NCI-H226 (cell line): ENCODE results near the gene NSRP1.
A peak's percentile ranks its signal among the peaks of the same experiment; 100 is the strongest.
"Not testable (repeated sequence)": the region's sequence is repeated elsewhere in the genome, so short reads cannot be mapped to it uniquely, and the experiment has no call there.

ENCODE experiments used
- DNase-seq: peaks from one replicate; pipeline ENCODE4 v3.0.0-alpha.2; 2015

NSRP1 gene, protein sequence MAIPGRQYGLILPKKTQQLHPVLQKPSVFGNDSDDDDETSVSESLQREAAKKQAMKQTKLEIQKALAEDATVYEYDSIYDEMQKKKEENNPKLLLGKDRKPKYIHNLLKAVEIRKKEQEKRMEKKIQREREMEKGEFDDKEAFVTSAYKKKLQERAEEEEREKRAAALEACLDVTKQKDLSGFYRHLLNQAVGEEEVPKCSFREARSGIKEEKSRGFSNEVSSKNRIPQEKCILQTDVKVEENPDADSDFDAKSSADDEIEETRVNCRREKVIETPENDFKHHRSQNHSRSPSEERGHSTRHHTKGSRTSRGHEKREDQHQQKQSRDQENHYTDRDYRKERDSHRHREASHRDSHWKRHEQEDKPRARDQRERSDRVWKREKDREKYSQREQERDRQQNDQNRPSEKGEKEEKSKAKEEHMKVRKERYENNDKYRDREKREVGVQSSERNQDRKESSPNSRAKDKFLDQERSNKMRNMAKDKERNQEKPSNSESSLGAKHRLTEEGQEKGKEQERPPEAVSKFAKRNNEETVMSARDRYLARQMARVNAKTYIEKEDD

DNA sequence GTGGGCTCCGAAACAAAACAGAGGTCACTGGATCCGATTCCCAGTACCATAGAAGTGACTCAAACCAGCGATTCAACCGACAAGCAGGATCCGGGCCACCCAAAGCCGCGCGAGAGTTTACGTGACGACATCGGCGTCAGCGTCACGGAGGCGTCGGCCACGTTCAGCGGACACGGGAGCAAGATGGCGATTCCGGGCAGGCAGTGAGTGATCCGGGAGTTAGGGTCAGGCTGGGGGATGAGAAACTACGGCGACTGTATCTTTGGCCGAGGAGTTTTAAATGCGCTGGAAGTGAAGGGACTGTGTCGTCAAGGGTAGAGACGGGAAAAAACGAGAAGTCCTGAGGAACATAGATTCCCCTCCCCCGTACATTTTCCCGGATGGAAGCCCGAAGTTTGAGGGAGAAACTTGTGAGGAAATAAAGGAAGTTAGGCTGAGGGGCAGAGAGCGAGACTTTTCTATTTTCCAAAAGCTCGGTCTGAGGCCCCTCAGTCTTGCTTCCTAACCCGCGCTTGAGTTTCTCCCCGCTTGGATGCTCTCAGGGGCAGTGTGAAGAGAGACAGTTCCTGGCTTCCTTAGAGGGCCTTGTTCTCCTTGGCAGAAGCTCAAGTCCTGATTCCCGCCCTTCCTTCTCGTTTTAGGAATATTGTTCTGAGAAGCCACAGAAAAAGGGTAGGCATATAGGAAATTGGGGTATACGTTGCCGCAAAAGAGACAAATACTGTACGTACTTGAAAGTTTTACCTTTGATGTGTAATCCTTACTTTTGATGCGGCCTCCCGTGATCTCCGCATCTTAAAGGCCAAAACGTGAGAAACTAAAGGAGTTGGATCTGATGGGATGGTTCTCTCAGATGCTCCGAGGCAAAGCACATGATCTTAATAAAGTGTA lies at the start of gene NSRP1:
Gene NSRP1 (plus strand): TSS at position 156 of the 891 bp plus-strand sequence. CDS start 28 bp downstream, at position 184.
- DNase-seq = peak; percentile 93

DNA sequence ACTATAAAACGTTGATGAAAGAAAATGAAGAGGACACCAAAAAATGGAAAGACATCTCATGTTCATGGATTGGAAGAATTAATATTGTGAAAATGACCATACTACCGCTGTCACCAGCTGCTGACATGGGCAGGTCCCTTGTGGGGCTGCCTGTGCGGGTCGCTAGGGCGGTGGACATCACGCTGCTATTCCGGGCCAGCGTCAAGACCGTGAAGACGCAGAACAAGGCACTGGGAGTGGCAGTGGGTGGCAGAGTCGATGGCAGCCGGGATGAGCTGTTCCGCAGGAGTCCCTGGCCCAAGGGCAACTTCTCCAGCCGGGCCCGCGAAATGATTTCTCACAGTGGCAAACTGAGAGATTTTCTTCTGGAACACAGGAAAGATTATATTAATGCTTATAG lies 48.2 kb upstream of the NSRP1 start:
- no peak for DNase-seq

DNA sequence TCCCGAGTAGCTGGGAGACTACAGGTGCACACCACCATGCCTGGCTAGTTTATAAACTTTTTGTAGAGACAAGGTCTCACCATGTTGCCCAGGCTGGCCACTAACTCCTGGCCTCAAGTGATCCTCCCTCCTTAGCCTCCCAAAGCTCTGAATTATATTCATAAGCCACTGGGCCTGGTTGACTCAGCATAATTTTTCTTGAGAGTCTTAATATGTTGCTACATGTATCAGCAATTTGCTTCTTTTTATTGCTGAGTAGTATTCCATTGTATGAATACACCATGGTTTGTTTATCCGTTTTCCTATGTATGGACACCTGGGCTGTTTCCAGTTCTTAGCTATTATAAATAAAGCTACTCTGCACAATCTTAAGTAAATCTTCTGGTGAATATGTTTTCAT lies 42.4 kb upstream of the NSRP1 start:
- DNase-seq = no peak

DNA sequence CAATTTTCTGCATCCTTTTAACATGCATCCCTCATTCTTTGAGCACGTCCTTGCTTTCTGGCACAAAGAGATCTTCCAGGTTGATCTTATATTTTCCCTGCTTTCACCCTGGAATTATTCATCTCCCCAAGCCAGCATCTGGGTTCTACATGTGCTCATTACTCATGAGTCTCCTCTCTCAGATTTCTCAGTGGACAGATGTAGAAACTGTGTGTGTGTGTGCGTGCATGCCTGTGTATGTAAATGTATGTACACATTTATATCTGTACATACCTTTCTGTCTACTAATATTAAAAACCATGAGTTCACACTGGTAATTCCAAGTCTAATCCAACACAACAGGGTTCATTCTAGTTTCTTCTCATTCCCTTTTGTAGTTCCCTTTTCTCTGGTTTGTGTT lies 41.9 kb upstream of the NSRP1 start:
- no peak for DNase-seq

- no peak for DNase-seq
Measured at GRCh38 chr17:30082773-30083172, 33.8 kb upstream of the NSRP1 start.

DNA sequence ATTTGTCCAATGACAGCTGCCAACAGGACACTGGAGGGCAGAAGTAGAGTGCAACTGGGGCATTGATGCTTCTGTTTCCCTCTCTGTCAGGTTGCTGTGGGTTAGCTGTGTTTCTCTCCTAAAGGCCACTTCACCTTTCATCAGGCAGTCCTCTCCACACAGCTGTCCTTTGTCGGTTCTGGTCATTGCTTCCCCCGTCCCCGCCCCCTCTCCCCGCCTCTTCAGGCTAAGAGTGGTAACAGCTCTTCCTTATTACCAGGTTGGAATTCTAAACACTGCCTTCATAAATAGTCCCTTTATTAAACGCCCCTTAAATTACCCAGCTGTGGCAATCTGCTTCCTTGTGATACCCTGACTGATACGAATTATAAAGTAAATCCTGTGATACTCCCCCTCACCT lies 31.8 kb upstream of the NSRP1 start:
- DNase-seq = no peak

- no peak for DNase-seq
Measured at GRCh38 chr17:30086896-30087295, 29.7 kb upstream of the NSRP1 start.

GRCh38 chr17:30087431-30087830 lies 29.2 kb upstream of the NSRP1 start:
- DNase-seq = not testable (repeated sequence)

GRCh38 chr17:30091121-30091670 lies 25.4 kb upstream of the NSRP1 start:
- no peak for DNase-seq

DNA sequence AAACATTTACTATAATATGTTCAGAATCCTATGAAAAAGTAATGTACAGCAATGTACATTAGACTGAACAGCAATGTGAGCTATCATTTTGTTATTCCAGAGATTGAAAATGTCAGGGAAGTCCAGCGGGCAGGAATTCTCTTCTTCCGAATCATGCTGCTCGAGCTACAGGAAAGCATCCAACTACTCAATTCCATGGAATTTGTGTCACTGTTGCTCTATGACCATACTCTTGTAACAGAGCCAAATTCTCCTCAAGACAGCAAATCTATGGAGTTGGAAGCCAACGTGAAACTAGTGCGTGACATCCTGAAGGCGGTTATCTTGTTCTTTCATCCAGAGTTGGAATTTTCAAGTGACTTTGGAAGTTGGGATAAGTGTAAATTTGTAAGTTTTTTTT lies 24.8 kb upstream of the NSRP1 start:
- peak; percentile 67 for DNase-seq

- no peak for DNase-seq
Measured at GRCh38 chr17:30092886-30093285, 23.7 kb upstream of the NSRP1 start.

GRCh38 chr17:30093463-30094147 lies 23.0 kb upstream of the NSRP1 start:
- peak; percentile 51 for DNase-seq

DNA sequence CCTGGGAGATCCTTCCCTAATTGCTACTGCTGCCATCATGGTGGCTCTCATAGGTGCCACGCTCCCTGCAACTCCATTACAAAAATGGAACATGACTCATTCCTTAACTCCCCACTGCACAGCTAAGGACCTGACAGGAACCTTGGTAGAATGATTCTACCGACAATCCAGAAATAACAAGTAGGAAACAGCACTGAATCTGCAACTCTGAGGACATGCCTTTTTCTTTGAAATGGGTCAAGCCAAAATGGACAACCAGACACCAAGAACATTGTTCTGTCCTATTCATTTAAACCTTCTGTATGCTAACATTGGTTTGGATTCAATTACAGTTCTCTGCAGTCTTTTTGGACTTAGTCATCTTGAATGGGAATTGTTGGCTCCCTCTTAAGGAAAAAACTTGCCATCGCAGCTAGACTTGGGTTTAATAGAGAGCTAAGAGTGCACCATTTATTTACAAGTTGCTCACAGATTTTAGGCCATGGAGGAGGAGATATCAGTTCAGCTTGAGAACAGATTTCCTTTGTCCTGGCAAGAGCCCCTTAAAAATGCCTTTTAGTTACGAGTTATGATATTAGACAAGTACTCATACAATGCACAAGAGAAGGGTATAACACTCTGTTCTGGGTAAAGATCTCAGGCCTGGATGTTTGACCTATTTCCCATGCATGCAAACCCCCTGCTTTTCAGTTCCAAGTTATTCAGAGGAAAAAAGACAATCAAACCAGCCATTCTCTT lies 20.9 kb upstream of the NSRP1 start:
- DNase-seq = peak; percentile 62

- DNase-seq = no peak
Measured at GRCh38 chr17:30101686-30102390, 14.8 kb upstream of the NSRP1 start.

DNA sequence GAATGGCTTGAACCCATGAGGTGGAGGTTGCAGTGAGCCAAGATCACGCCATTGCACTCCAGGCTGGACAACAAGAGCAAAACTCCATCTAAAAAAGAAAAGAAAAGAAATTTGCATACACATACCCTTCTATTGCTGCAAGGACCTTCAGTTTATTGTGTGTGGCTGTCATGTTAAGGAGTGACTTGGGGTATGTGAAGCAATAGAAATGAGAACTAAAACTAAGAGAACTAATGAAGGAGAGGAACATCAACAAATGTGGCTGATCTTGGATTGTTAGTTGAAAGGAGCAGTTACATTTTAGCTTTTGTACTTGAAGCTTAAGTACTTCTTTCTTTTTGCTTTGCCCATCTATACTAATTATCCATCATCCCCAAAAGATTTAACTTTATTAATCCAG lies 12.7 kb upstream of the NSRP1 start:
- no peak for DNase-seq

DNA sequence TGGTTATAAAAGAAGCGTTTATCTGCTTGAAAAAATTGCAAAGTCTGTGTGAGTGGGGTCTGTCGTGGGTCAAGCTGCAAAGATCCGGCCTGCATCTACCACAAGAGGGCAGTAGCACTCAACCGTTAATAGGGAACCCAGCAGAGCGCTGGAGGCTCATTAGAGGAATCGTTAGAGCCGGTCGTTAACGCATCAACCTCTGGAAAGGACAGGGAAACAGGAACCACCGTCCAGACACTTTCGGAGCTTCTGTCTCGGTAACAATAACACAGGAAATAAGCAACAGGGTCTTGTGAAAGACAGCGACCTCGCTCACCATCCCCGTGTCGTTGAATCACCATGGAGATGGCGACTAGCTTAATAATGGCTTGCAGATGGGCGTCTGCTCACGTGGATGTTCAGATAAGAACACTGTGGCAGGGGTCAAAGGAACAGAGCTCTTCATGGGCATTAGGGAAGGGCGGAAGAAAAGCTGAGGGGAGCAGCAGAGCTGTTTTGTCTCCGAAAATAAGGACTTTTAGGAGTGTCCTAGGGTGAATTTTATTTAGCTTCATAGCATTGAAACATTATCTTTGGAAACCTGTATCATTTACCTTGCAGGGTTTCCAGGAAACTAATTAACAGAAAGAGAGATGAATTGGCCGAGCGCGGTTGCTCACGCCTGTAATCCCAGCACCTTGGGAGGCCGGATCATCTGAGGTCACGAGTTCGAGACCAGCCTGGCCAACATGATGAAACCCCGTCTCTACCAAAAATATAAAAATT lies 11.9 kb upstream of the NSRP1 start:
- DNase-seq = peak; percentile 38

- DNase-seq = no peak
Measured at GRCh38 chr17:30112794-30113193, 3.8 kb upstream of the NSRP1 start.

DNA sequence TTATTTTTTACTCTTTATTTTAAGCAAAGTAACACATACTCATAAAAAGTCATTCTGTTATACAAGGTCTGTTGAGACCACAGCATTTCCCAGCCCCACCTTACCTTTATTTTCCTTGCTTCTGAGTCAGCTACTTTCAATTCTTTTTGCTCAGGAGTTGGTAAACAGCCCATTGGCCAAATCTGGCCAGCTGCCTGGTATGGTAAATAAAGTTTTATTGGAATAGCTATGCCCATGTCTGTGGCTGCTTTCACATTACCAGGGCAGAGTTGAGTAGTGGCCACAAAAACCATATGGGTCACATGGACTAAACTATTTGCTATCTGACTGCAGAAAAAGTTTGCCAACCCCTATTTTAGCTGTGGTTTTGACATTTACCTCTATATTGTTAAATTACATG lies 3.4 kb upstream of the NSRP1 start:
- peak; percentile 37 for DNase-seq

GRCh38 chr17:30116345-30116660 lies 313 bp upstream of the NSRP1 start:
- DNase-seq = no peak

GRCh38 chr17:30117675-30118081 lies 1.1 kb downstream of the NSRP1 start:
- DNase-seq = no peak

GRCh38 chr17:30118635-30119034 lies 2.0 kb downstream of the NSRP1 start:
- DNase-seq = not testable (repeated sequence)
